ENCODE data around the gene COX6A1. TPM values are rescaled to one million over a fixed set of nuclear protein-coding genes. Genes with fewer than 3 reads are reported as not detected.

Gene COX6A1
- total RNA-seq, 4 donors from 2014 or later = 469 to 1,865 (median 1,048) TPM

GRCh38 chr12:120457133-120457532 lies 19.2 kb downstream of the COX6A1 start:
- DNase-seq = no peak
- Histone ChIP-seq H3K36me3 (peaks cover 0 to 35% (median 17%) of the 10 kb centered on the region in 4 donors), H3K27ac (no peak overlapping the region), H3K9me3 (no peaks in the 10 kb centered on the region), H3K27me3 (no peaks in the 10 kb centered on the region), H3K4me1 (no peaks in the 10 kb centered on the region), H3K4me3 (no peak overlapping the region)
- 65 to 81% methylated on average over 2 to 6 of the region's 6 CpGs for WGBS, 2 donors (ENCODE audit: low coverage in 1 of 2)
- in situ Hi-C loops (cut with MboI; ENCODE audit: low pct_ligation_motif_present in 1 of 4, low pct_unique_long_range_greater_than_20kb in 1 of 4, low sequenced_read_pairs in 3 of 4) (no loop called here), intact Hi-C loops (cut with DNase I; ENCODE audit: low total_unique reads) (no loop called here)
- TF ChIP-seq EP300 (IDR thresholded peaks at IDR 0.05; ENCODE audit: low read depth) (no peak), POLR2AphosphoS5 (IDR thresholded peaks at IDR 0.05) (peak in 1 of 3 donors; percentile 8), CTCF (IDR thresholded peaks at IDR 0.05) (peak in 1 of 5 experiments; percentile 3)

- no peak for TF ChIP-seq POLR2AphosphoS5 (IDR thresholded peaks at IDR 0.05)
- TF ChIP-seq EP300 (IDR thresholded peaks at IDR 0.05; ENCODE audit: low read depth) = no peak
- TF ChIP-seq CTCF (IDR thresholded peaks at IDR 0.05) = no peak
- TF ChIP-seq POLR2A (IDR thresholded peaks at IDR 0.05) = no peak
- intact Hi-C loops (cut with DNase I; ENCODE audit: low total_unique reads) = no loop called here
- 95 to 100% methylated on average over 2 to 3 of the region's 3 CpGs for WGBS, 2 donors (ENCODE audit: low coverage in 1 of 2)
- Histone ChIP-seq H3K9me3 (no peaks in the 10 kb centered on the region), H3K27me3 (no peaks in the 10 kb centered on the region), H3K4me3 (no peak overlapping the region), H3K4me1 (no peaks in the 10 kb centered on the region), H3K36me3 (peaks cover 0 to 65% (median 33%) of the 10 kb centered on the region in 4 donors), H3K27ac (no peak overlapping the region)
- in situ Hi-C loops (cut with MboI; ENCODE audit: low pct_ligation_motif_present in 1 of 4, low pct_unique_long_range_greater_than_20kb in 1 of 4, low sequenced_read_pairs in 3 of 4) = no loop called here
- DNase-seq = no peak
These were observed 22.2 kb downstream of the COX6A1 start for GRCh38 chr12:120460157-120460556.

GRCh38 chr12:120462099-120462640 lies 24.3 kb downstream of the COX6A1 start:
- in situ Hi-C loops (cut with MboI; ENCODE audit: low pct_ligation_motif_present in 1 of 4, low pct_unique_long_range_greater_than_20kb in 1 of 4, low sequenced_read_pairs in 3 of 4) (no loop called here), intact Hi-C loops (cut with DNase I; ENCODE audit: low total_unique reads) (no loop called here)
- Histone ChIP-seq H3K36me3 (peaks cover 0 to 71% (median 33%) of the 10 kb centered on the region in 4 donors), H3K27ac (no peak overlapping the region), H3K4me1 (peaks cover 0 to 13% (median 3%) of the 10 kb centered on the region in 4 donors), H3K4me3 (no peak overlapping the region), H3K27me3 (no peaks in the 10 kb centered on the region), H3K9me3 (no peaks in the 10 kb centered on the region)
- DNase-seq = no peak
- WGBS, 2 donors (ENCODE audit: low coverage in 1 of 2) = 79% methylated on average over 2 to 3 of the region's 3 CpGs
- TF ChIP-seq CTCF (IDR thresholded peaks at IDR 0.05) (no peak), POLR2AphosphoS5 (IDR thresholded peaks at IDR 0.05) (no peak), POLR2A (IDR thresholded peaks at IDR 0.05) (no peak), EP300 (IDR thresholded peaks at IDR 0.05; ENCODE audit: low read depth) (no peak)

- H3K4me3 ChIP-seq = no peak overlapping the region
- H3K4me1 ChIP-seq = peaks cover 0 to 27% (median 10%) of the 10 kb centered on the region in 4 donors
- H3K36me3 ChIP-seq = peaks cover 0 to 60% (median 29%) of the 10 kb centered on the region in 4 donors
- DNase-seq = no peak
- no peaks in the 10 kb centered on the region for H3K9me3 ChIP-seq
- intact Hi-C loops (cut with DNase I; ENCODE audit: low total_unique reads) (no loop called here), in situ Hi-C loops (cut with MboI; ENCODE audit: low pct_ligation_motif_present in 1 of 4, low pct_unique_long_range_greater_than_20kb in 1 of 4, low sequenced_read_pairs in 3 of 4) (no loop called here)
- TF ChIP-seq EP300 (IDR thresholded peaks at IDR 0.05; ENCODE audit: low read depth) (no peak), POLR2A (IDR thresholded peaks at IDR 0.05) (no peak), POLR2AphosphoS5 (IDR thresholded peaks at IDR 0.05) (no peak), CTCF (IDR thresholded peaks at IDR 0.05) (no peak)
- no peaks in the 10 kb centered on the region for H3K27me3 ChIP-seq
- no peak overlapping the region for H3K27ac ChIP-seq
- WGBS, 2 donors (ENCODE audit: low coverage in 1 of 2) = 90 to 100% methylated on average over 1 to 5 of the region's 5 CpGs
These were observed 25.8 kb downstream of the COX6A1 start for GRCh38 chr12:120463712-120464111.
